ENCODE measurements around the gene RNF220. TPM values are rescaled to one million over a fixed set of nuclear protein-coding genes. Genes with fewer than 3 reads are reported as not detected.

The RNF220 gene
- total RNA-seq, 1 experiment from 2014 or later: 128 TPM

DNA sequence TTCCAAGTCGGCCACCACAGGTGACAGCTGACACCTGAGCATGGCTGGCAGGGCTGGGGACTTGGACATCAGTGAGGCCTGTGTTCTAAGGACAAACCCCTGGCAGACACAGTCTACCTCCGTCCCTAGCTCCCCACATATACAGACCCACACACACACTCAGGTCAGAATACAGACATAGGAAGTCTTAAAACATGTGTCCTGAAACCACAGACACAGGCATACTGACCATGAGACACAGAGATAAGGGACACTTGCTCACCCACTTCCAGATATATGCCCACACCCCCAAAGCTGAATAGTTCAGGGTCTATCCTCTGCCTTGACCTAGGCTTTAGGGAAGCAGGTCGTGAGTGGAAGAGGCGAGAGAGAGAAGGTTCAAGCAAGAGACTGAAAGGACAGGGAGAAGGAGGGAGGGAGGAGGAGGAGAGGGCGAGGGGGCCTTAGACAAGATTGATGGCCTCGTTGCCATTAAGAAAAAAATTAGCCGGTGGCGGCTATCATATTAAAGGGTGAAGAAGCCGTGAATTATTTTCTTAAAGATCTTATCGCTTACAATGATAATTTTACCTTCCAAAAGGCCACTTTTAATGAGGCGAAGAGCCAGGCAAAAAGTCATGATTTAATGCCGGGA, 219.3 kb downstream of the RNF220 start:
- Mint-ChIP-seq H3K27me3 (ENCODE audit: low read depth) (no peaks in the 10 kb centered on the region), H3K36me3 (no peaks in the 10 kb centered on the region), H3K9me3 (no peaks in the 10 kb centered on the region), H3K4me3 (no peak overlapping the region), H3K4me1 (peaks cover 5% of the 10 kb centered on the region), H3K27ac (no peak overlapping the region)
- POLR2A ChIA-PET: no interaction called here
- DNase-seq (ENCODE audit: low spot score) (no peak), ATAC-seq (no peak)
- CTCF ChIA-PET: interaction anchor here (0.7 to 2.4 kb wide), 4 partner anchors 14 to 29 kb away, joined by 3 to 7 read pairs (median 6); no protein-coding TSS in a partner anchor
- TF ChIP-seq ESRRA (CRISPR knock-in tag; IDR thresholded peaks at IDR 0.05; ENCODE audit: borderline replicate concordance): no peak
- no peak for TF ChIP-seq NR1H2 (CRISPR knock-in tag; IDR thresholded peaks at IDR 0.05)
- TF ChIP-seq, protein P1, sequence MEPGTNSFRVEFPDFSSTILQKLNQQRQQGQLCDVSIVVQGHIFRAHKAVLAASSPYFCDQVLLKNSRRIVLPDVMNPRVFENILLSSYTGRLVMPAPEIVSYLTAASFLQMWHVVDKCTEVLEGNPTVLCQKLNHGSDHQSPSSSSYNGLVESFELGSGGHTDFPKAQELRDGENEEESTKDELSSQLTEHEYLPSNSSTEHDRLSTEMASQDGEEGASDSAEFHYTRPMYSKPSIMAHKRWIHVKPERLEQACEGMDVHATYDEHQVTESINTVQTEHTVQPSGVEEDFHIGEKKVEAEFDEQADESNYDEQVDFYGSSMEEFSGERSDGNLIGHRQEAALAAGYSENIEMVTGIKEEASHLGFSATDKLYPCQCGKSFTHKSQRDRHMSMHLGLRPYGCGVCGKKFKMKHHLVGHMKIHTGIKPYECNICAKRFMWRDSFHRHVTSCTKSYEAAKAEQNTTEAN (CRISPR knock-in tag; IDR thresholded peaks at IDR 0.05): no peak
- TF ChIP-seq, protein P2, sequence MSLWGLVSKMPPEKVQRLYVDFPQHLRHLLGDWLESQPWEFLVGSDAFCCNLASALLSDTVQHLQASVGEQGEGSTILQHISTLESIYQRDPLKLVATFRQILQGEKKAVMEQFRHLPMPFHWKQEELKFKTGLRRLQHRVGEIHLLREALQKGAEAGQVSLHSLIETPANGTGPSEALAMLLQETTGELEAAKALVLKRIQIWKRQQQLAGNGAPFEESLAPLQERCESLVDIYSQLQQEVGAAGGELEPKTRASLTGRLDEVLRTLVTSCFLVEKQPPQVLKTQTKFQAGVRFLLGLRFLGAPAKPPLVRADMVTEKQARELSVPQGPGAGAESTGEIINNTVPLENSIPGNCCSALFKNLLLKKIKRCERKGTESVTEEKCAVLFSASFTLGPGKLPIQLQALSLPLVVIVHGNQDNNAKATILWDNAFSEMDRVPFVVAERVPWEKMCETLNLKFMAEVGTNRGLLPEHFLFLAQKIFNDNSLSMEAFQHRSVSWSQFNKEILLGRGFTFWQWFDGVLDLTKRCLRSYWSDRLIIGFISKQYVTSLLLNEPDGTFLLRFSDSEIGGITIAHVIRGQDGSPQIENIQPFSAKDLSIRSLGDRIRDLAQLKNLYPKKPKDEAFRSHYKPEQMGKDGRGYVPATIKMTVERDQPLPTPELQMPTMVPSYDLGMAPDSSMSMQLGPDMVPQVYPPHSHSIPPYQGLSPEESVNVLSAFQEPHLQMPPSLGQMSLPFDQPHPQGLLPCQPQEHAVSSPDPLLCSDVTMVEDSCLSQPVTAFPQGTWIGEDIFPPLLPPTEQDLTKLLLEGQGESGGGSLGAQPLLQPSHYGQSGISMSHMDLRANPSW (CRISPR knock-in tag; conservative IDR thresholded peaks at IDR 0.05; ENCODE audit: low read depth): no peak
- TF ChIP-seq, protein P3, sequence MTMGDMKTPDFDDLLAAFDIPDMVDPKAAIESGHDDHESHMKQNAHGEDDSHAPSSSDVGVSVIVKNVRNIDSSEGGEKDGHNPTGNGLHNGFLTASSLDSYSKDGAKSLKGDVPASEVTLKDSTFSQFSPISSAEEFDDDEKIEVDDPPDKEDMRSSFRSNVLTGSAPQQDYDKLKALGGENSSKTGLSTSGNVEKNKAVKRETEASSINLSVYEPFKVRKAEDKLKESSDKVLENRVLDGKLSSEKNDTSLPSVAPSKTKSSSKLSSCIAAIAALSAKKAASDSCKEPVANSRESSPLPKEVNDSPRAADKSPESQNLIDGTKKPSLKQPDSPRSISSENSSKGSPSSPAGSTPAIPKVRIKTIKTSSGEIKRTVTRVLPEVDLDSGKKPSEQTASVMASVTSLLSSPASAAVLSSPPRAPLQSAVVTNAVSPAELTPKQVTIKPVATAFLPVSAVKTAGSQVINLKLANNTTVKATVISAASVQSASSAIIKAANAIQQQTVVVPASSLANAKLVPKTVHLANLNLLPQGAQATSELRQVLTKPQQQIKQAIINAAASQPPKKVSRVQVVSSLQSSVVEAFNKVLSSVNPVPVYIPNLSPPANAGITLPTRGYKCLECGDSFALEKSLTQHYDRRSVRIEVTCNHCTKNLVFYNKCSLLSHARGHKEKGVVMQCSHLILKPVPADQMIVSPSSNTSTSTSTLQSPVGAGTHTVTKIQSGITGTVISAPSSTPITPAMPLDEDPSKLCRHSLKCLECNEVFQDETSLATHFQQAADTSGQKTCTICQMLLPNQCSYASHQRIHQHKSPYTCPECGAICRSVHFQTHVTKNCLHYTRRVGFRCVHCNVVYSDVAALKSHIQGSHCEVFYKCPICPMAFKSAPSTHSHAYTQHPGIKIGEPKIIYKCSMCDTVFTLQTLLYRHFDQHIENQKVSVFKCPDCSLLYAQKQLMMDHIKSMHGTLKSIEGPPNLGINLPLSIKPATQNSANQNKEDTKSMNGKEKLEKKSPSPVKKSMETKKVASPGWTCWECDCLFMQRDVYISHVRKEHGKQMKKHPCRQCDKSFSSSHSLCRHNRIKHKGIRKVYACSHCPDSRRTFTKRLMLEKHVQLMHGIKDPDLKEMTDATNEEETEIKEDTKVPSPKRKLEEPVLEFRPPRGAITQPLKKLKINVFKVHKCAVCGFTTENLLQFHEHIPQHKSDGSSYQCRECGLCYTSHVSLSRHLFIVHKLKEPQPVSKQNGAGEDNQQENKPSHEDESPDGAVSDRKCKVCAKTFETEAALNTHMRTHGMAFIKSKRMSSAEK (CRISPR knock-in tag; IDR thresholded peaks at IDR 0.05; ENCODE audit: borderline replicate concordance): no peak
- no peak for TF ChIP-seq IRF2 (CRISPR knock-in tag; IDR thresholded peaks at IDR 0.05; ENCODE audit: borderline replicate concordance, low read depth)
- TF ChIP-seq, protein P4, sequence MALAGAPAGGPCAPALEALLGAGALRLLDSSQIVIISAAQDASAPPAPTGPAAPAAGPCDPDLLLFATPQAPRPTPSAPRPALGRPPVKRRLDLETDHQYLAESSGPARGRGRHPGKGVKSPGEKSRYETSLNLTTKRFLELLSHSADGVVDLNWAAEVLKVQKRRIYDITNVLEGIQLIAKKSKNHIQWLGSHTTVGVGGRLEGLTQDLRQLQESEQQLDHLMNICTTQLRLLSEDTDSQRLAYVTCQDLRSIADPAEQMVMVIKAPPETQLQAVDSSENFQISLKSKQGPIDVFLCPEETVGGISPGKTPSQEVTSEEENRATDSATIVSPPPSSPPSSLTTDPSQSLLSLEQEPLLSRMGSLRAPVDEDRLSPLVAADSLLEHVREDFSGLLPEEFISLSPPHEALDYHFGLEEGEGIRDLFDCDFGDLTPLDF (CRISPR knock-in tag; IDR thresholded peaks at IDR 0.05): no peak
- no peak for TF ChIP-seq PRRX2 (CRISPR knock-in tag; IDR thresholded peaks at IDR 0.05)
- TF ChIP-seq GABPB1 (CRISPR knock-in tag; IDR thresholded peaks at IDR 0.05): no peak

DNA sequence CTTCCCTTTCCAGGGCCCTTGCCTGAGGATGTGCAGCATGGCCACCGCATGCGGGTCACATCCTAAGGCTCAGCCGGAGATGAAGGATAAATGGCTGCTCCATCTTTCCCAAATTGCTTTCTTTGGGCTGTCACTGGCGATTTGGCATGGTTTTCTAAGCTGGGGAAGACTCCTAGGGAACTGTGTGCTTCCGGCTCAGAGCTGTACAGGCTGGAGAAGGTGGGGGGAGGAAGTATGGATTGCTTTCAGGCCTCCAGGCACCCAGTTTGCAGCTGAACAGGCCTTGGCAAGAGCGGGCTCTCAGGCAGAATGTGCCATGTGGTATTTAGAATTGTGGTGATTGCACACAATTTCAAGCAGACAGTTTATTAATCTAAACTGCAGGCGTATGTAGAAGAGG, 220.3 kb downstream of the RNF220 start:
- TF ChIP-seq, protein P5, sequence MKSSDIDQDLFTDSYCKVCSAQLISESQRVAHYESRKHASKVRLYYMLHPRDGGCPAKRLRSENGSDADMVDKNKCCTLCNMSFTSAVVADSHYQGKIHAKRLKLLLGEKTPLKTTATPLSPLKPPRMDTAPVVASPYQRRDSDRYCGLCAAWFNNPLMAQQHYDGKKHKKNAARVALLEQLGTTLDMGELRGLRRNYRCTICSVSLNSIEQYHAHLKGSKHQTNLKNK (CRISPR knock-in tag; IDR thresholded peaks at IDR 0.05): no peak
- TF ChIP-seq HMGA2 (CRISPR knock-in tag; IDR thresholded peaks at IDR 0.05) (no peak), FOXK1 (CRISPR knock-in tag; IDR thresholded peaks at IDR 0.05) (no peak), NR3C1 (CRISPR knock-in tag; conservative IDR thresholded peaks at IDR 0.05; ENCODE audit: low read depth) (no peak), TCF7 (CRISPR knock-in tag; IDR thresholded peaks at IDR 0.05; ENCODE audit: low read depth) (no peak), ELF4 (CRISPR knock-in tag; IDR thresholded peaks at IDR 0.05; ENCODE audit: low read depth) (no peak)
- TF ChIP-seq, protein P6, sequence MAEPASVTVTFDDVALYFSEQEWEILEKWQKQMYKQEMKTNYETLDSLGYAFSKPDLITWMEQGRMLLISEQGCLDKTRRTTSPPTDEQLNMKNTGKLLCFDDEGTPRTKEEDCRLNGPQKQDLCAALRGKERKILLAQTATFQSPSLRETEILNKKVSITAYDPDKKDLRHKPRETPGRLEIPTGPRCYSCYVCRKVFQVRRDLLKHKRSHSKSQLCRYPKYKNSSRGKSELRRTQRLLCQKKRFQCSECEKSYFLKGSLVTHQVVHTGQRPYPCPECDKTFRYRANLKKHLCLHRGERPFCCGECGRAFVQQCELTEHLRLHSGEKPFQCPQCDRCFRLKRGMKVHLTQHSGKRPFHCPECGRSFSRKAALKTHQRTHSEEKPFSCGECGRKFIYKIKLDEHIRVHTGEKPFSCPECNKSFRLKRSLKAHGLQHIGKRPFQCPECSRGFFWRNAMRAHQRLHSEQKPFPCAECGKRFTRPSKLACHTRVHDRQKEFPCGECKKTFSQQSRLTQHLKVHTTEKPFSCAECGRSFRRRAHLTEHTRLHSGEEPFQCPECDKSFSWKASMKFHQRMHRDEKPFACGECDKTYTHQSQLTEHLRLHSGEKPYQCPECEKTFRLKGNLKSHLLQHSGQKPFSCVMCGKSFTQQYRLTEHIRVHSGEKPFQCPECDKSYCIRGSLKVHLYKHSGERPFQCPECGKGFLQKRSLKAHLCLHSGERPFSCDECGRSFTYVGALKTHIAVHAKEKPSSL (CRISPR knock-in tag; conservative IDR thresholded peaks at IDR 0.05): no peak
- TF ChIP-seq, protein P7, sequence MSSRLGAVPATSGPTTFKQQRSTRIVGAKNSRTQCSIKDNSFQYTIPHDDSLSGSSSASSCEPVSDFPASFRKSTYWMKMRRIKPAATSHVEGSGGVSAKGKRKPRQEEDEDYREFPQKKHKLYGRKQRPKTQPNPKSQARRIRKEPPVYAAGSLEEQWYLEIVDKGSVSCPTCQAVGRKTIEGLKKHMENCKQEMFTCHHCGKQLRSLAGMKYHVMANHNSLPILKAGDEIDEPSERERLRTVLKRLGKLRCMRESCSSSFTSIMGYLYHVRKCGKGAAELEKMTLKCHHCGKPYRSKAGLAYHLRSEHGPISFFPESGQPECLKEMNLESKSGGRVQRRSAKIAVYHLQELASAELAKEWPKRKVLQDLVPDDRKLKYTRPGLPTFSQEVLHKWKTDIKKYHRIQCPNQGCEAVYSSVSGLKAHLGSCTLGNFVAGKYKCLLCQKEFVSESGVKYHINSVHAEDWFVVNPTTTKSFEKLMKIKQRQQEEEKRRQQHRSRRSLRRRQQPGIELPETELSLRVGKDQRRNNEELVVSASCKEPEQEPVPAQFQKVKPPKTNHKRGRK (CRISPR knock-in tag; IDR thresholded peaks at IDR 0.05; ENCODE audit: borderline replicate concordance): no peak
- TF ChIP-seq, protein P8, sequence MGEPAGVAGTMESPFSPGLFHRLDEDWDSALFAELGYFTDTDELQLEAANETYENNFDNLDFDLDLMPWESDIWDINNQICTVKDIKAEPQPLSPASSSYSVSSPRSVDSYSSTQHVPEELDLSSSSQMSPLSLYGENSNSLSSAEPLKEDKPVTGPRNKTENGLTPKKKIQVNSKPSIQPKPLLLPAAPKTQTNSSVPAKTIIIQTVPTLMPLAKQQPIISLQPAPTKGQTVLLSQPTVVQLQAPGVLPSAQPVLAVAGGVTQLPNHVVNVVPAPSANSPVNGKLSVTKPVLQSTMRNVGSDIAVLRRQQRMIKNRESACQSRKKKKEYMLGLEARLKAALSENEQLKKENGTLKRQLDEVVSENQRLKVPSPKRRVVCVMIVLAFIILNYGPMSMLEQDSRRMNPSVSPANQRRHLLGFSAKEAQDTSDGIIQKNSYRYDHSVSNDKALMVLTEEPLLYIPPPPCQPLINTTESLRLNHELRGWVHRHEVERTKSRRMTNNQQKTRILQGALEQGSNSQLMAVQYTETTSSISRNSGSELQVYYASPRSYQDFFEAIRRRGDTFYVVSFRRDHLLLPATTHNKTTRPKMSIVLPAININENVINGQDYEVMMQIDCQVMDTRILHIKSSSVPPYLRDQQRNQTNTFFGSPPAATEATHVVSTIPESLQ (CRISPR knock-in tag; IDR thresholded peaks at IDR 0.05): no peak
- H3K4me1 Mint-ChIP-seq: no peaks in the 10 kb centered on the region
- no peak overlapping the region for H3K4me3 Mint-ChIP-seq
- DNase-seq (ENCODE audit: low spot score) (no peak), ATAC-seq (no peak)
- POLR2A ChIA-PET: no interaction called here
- CTCF ChIA-PET: interaction anchor here (0.7 to 2.4 kb wide), 6 partner anchors 15 to 247 kb away, joined by 3 to 7 read pairs (median 5); no protein-coding TSS in a partner anchor
- no peaks in the 10 kb centered on the region for H3K9me3 Mint-ChIP-seq
- no peaks in the 10 kb centered on the region for H3K36me3 Mint-ChIP-seq
- H3K27ac Mint-ChIP-seq: no peak overlapping the region
- no peaks in the 10 kb centered on the region for H3K27me3 Mint-ChIP-seq (ENCODE audit: low read depth)

Data from WTC11 (cell line).